AG09319 (cell line): Measurements from ENCODE around the gene SETBP1.
"Not testable (repeated sequence)": the region's sequence is repeated elsewhere in the genome, so short reads cannot be mapped to it uniquely, and the experiment has no call there.

Experiments
- DNase-seq: peaks from one replicate; pipeline ENCODE4 v3.0.0-alpha.2; 2010; ENCODE audit warnings: low read depth; ENCODE audit errors: extremely low read depth
- TF ChIP-seq, protein P1 (sequence below): IDR thresholded peaks from 2 replicates; pipeline ENCODE4 v1.5.1; 2011; ENCODE audit warnings: low read depth, mild to moderate bottlenecking, inconsistent platforms, low read length, moderate library complexity

The SETBP1 gene

GRCh38 chr18:44796429-44797428 is 116.0 kb downstream of the SETBP1 start:
- no peak for DNase-seq
- TF ChIP-seq, protein P1, sequence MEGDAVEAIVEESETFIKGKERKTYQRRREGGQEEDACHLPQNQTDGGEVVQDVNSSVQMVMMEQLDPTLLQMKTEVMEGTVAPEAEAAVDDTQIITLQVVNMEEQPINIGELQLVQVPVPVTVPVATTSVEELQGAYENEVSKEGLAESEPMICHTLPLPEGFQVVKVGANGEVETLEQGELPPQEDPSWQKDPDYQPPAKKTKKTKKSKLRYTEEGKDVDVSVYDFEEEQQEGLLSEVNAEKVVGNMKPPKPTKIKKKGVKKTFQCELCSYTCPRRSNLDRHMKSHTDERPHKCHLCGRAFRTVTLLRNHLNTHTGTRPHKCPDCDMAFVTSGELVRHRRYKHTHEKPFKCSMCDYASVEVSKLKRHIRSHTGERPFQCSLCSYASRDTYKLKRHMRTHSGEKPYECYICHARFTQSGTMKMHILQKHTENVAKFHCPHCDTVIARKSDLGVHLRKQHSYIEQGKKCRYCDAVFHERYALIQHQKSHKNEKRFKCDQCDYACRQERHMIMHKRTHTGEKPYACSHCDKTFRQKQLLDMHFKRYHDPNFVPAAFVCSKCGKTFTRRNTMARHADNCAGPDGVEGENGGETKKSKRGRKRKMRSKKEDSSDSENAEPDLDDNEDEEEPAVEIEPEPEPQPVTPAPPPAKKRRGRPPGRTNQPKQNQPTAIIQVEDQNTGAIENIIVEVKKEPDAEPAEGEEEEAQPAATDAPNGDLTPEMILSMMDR: no peak

- TF ChIP-seq, protein P1: no peak
- no peak for DNase-seq
Observed at GRCh38 chr18:44798433-44799048, 117.9 kb downstream of the SETBP1 start.

DNA sequence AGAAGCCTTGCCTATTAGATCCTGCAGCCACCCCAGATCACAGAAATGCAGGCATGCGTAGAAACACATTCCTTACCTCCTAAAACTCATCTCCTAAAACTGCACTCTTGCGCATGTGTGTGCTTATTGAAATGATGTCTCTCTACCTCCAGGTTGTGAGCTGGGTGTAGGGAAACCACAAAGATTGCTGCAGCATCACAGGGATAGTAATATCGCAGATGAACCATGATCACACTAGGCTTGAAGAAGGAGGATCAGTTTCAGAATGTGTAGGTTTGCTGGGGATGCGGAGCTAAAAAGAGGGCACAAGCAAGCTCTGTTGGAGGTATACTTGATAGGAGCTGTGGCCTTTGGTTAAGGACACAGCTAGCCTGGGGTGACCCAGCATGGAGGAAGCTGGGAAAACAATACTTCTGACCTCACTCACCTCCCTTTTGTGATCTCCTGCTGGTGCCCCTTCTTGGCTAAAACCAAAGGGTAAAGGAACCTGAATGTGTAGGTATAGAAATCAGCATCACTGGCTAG is 118.8 kb downstream of the SETBP1 start:
- DNase-seq: no peak
- TF ChIP-seq, protein P1: no peak

- no peak for DNase-seq
Observed at GRCh38 chr18:44799907-44800421, 119.3 kb downstream of the SETBP1 start.

GRCh38 chr18:44800766-44801165 is 120.1 kb downstream of the SETBP1 start:
- not testable (repeated sequence) for DNase-seq

More at GRCh38 chr18:44799907-44800421, 119.3 kb downstream of the SETBP1 start:
- TF ChIP-seq, protein P1: no peak

DNA sequence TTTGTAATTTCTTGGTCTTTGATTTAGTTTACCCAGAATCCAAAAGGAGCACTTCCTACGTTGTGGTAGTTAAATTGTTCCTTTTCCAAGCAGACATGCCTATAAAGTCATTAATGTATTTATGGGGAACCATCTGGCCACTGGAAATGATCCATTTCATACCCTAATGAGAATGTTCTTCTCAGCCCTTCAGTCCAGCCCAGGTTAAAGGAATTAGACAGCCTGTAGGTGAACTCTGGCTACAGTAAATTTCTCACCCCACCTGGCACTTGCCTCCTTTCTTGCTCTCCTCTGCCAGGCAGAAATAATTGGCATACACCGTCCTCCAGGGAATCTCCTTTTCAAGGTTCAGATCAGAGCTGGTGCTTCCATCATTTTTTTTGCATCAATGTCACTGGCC is 121.1 kb downstream of the SETBP1 start:
- DNase-seq: no peak
- TF ChIP-seq, protein P1: no peak

DNA sequence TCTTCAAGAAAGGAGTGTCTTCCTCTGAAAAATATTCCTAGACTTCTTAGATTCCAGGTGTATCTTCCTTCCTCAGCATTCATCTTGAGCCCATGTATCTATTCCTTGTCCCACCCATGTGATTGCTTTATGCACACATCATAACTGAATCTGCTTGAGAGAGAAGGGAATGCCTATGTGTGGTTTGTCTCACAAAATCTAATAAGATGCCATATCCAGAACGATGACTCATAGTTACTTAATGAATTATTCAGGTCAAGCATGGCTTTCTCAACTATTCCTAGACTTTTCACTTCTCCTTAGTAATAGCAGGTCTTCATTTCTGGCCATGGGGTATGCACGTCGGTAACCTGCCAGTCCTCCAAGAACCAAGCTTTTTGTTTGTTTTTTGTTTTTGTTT is 121.8 kb downstream of the SETBP1 start:
- TF ChIP-seq, protein P1: no peak
- DNase-seq: no peak
